DOHH2 (cell line): ENCODE data around the gene OLAH.

Source experiments
- EZH2phosphoT487 ChIP-seq: fragments of 200-600 bp; sonication (generic); IDR thresholded peaks from 2 replicates; pipeline ENCODE4 v1.6.1; 2017; ENCODE audit warnings: borderline replicate concordance, mild to moderate bottlenecking, antibody characterized with exemption, low read length, moderate library complexity, mixed read lengths
- TF ChIP-seq, protein P1 (sequence below): fragments of 200-600 bp; sonication (generic); IDR thresholded peaks from one replicate; pipeline ENCODE4 v1.5.1; 2014; ENCODE audit warnings: antibody characterized with exemption, mild to moderate bottlenecking, low read depth, low read length; ENCODE audit not compliant: poor library complexity, severe bottlenecking

DNA sequence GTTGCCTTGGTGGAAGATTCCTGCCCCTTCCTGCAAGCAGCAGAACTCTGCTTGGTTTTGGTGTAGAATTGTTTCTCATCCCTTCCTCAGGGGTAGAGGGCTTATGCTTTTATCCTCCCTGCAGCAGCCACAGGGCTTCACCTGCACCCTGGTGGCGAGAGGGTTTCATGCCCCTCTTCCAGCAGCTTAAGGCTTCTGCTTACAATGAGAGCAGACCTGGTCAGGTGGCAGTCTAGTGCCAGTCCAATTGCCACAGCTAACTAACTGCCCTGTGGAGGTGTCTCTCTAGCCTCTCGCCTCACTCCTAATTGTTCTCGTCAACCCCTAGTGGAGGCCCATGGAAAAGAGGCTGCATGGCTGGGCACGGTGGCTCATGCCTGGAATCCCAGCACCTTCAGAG, 25.5 kb downstream of the OLAH start:
- TF ChIP-seq, protein P1, sequence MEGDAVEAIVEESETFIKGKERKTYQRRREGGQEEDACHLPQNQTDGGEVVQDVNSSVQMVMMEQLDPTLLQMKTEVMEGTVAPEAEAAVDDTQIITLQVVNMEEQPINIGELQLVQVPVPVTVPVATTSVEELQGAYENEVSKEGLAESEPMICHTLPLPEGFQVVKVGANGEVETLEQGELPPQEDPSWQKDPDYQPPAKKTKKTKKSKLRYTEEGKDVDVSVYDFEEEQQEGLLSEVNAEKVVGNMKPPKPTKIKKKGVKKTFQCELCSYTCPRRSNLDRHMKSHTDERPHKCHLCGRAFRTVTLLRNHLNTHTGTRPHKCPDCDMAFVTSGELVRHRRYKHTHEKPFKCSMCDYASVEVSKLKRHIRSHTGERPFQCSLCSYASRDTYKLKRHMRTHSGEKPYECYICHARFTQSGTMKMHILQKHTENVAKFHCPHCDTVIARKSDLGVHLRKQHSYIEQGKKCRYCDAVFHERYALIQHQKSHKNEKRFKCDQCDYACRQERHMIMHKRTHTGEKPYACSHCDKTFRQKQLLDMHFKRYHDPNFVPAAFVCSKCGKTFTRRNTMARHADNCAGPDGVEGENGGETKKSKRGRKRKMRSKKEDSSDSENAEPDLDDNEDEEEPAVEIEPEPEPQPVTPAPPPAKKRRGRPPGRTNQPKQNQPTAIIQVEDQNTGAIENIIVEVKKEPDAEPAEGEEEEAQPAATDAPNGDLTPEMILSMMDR: no peak
- TF ChIP-seq EZH2phosphoT487: no peak
